BE2C (cell line): ENCODE measurements around the gene PODXL2.

Experiments used
- DNase-seq: peaks from one replicate; pipeline ENCODE4 v3.0.0-alpha.2; 2020
- H3K27me3 ChIP-seq: fragments of 250-450 bp; sonication (Bioruptor Pico); 2 replicates; pipeline ENCODE4 v1.5.1; 2020; ENCODE audit warnings: mild to moderate bottlenecking
- H3K36me3 ChIP-seq: fragments of 250-450 bp; sonication (Bioruptor Pico); 2 replicates; pipeline ENCODE4 v1.5.1; 2020; ENCODE audit warnings: mild to moderate bottlenecking
- H3K4me1 ChIP-seq: fragments of 250-450 bp; sonication (Bioruptor Pico); 2 replicates; pipeline ENCODE4 v1.5.1; 2020
- H3K4me3 ChIP-seq: 2 replicates; pipeline ENCODE4 v1.5.1; 2011; ENCODE audit warnings: low read depth, low read length
- H3K9me3 ChIP-seq: fragments of 250-450 bp; sonication (Bioruptor Pico); 2 replicates; pipeline ENCODE4 v1.5.1; 2020
- TF ChIP-seq, protein P1 (sequence below): IDR thresholded peaks from 2 replicates; pipeline ENCODE4 v1.5.1; 2012; ENCODE audit warnings: mild to moderate bottlenecking, low read depth, low read length

The PODXL2 gene

DNA sequence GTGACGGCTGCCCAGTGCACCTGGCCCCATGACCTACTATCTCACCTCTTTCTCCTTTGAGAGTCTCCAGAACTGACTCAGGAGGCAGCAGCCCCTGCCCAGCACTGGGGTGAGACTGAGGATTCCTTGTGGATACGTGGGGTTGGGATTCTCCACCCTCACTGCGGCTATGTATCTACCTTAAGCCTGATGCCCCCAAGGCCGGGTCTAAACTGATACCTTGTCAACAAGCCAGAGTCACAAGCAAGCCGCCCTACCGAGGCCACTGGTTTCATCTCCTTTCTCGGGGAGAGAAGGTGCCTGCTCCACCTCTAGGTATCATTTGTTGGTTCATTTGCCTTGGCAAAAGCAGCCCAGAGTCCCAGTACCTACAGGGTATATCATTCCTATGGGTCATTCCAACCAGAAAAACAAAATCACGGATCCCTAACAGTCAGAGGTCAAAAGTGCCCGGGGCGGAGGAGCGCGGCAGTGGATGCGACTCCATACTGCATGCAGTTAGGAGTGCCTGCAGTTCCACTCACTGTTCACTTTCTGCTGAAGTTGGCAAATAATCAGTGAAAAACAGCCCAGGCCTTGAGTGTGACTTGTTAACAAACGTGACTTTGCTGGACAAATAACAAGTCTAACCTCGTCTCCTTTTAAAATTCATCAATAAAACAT lies 91.3 kb downstream of the PODXL2 start:
- TF ChIP-seq, protein P1, sequence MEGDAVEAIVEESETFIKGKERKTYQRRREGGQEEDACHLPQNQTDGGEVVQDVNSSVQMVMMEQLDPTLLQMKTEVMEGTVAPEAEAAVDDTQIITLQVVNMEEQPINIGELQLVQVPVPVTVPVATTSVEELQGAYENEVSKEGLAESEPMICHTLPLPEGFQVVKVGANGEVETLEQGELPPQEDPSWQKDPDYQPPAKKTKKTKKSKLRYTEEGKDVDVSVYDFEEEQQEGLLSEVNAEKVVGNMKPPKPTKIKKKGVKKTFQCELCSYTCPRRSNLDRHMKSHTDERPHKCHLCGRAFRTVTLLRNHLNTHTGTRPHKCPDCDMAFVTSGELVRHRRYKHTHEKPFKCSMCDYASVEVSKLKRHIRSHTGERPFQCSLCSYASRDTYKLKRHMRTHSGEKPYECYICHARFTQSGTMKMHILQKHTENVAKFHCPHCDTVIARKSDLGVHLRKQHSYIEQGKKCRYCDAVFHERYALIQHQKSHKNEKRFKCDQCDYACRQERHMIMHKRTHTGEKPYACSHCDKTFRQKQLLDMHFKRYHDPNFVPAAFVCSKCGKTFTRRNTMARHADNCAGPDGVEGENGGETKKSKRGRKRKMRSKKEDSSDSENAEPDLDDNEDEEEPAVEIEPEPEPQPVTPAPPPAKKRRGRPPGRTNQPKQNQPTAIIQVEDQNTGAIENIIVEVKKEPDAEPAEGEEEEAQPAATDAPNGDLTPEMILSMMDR: no peak

DNA sequence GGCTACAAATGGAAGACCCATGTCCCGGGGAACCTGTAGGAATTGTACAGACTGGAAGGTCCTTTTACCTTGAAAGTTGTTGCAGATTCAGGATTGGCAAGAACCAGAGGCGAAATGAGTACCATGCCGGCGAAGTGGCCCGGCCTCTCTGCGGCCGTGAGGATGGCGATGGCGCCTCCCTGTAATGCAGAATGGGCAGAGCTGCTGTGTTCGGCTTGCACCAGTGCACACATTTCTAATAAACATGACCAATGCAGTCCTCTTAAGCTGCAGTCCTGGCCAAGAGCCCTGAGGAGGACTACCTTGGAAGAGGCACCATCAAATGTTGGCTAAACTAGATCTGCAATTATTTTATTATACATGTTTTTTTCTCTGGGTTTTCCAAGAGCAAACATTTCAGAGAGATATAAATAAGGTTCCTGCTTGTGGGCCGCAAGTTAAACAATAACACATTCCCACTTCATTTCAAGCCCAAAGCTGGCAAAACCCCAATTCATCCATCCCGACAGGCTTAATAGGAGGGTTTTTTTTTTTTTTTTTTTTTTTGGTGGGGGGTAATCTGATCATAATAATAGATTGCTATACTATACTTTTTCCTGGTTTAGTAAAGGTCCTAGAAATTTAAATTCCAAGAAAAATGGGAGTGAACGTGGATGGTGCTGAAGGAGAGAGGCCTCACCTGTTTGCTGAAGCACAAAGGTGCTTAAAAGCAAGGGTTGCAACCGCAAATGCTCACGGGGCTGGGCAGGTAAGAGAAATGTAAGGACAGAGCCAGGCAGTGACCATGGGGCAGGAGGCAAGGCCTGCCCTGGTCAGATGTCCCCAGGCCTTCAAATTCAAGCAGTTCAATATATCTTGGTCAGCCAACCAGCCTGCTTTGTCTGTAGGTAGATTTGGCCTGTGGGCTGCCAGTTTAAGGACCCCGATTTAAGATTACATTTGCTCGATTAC lies 92.3 kb downstream of the PODXL2 start:
- H3K4me3 ChIP-seq: no peak overlapping the region
- no peaks in the 10 kb centered on the region for H3K9me3 ChIP-seq
- no peak for DNase-seq
- no peaks in the 10 kb centered on the region for H3K27me3 ChIP-seq
- no peaks in the 10 kb centered on the region for H3K36me3 ChIP-seq
- TF ChIP-seq, protein P1: no peak
- H3K4me1 ChIP-seq: no peaks in the 10 kb centered on the region

More for the DNA sequence above, 91.3 kb downstream of the PODXL2 start:
- DNase-seq: no peak
- no peaks in the 10 kb centered on the region for H3K4me1 ChIP-seq
- H3K36me3 ChIP-seq: no peaks in the 10 kb centered on the region
- no peaks in the 10 kb centered on the region for H3K27me3 ChIP-seq
- no peaks in the 10 kb centered on the region for H3K9me3 ChIP-seq
- no peak overlapping the region for H3K4me3 ChIP-seq

DNA sequence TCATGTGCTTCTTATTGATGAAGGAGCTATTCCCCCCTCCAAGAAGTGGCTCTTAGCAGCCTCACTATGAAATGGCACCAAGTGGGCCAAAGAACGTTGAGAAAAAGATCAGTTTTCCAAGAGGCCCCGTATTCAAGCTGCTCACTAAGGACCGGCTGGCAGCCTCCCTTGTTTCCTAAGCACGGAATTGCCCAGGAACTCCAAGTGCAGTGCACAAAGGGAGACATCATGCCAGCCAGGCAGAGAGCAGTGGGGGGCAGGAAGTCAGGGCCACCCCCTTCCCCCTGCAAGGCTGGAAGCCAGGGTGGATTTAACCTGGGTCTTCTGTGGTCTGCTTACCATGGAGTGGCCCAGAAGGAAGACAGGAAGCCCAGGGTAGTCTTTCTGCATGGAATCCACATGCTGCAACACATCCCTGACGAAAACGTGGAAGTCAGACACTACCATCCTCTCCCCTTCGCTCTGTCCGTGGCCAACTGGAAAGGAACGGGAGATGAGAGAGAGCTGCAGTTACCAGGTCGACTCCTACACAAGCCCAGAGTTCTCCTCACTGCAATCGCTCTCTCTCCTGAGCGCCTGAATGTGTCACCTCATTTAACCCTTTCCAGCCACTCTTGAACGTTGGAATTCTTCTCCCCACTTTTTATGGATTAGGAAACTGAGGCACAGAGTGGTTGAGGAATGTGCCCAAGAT lies 93.3 kb downstream of the PODXL2 start:
- Histone ChIP-seq H3K9me3 (no peaks in the 10 kb centered on the region), H3K4me3 (no peak overlapping the region), H3K4me1 (no peaks in the 10 kb centered on the region), H3K27me3 (no peaks in the 10 kb centered on the region), H3K36me3 (no peaks in the 10 kb centered on the region)
- TF ChIP-seq, protein P1: no peak
- DNase-seq: no peak
